Activated gamma-delta T cell treated with Interleukin-2 at 50 U/mL for 16 hours (primary cell): ENCODE data around the gene MID2.
"Not testable (repeated sequence)": the region's sequence is repeated elsewhere in the genome, so short reads cannot be mapped to it uniquely, and the experiment has no call there.

ENCODE experiments used
- DNase-seq: peaks from one replicate; pipeline ENCODE4 v3.0.0-alpha.2; 2020

The MID2 gene

DNA sequence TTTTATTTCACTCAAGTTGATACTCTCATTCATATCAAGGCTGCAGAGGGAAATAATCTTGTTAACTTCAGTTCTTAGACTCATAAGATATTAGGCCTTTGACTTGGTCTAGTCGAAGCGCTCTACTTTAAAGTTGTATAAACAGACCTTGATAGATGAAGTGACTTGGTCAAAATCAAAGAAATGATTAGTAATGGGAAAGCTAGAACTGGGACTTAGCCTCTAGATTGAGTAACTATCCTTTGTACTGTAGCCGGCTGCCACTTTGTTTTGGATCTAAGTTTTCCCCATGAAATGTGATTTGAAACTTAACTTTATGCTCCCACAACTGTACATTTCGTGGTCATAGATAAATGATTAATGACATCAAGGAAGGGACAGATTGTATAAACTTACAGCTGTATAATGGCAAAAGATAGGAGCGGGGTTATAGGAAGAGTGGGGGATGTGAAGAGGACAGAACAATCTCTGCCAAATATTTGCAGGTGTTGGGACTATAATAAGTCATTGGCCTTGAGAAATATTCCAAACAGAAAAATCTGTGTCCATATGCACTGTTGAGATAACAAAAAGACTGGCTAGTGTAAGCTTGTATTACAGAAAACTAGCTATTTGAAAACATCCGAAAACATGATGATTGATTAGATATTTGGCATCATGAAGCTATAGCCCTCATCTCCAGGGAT, 17.2 kb downstream of the MID2 start:
- no peak for DNase-seq

DNA sequence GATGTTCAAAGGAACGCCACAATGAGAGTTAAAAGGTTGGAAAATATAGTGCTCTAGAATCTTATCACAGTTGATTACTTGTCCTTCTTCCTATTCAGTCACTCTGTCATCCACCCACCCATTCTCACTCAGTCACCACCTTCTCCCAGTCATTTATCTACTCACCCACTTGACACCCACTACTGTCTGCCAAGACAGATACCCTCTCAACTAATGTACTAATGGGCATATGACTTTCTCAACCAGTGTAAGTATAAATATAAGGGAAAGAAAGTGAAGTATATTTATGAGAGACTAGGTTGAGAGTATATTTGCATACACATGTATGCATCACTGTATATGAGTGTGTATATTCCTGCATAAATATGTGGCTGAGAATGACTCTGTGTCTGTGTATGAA, 20.0 kb downstream of the MID2 start:
- DNase-seq: no peak

DNA sequence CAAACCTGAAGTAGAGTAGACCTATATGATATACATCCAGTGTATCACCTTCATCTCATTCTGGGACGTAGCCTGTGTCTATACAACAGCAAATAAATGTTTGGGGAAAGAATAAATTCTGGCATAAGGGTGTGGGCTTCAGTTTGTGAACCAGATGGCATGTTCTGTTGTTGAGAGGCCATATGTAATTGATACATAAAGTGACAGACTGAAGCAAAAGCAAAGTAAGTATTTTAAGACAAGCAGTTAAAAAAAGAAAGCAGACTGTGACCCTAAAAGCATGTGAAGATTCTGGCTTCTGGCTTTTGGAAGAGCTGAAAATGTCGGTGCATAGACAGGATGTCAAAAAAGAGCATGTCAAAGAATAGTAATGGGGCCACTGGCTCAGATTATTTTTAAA, 22.9 kb downstream of the MID2 start:
- no peak for DNase-seq

DNA sequence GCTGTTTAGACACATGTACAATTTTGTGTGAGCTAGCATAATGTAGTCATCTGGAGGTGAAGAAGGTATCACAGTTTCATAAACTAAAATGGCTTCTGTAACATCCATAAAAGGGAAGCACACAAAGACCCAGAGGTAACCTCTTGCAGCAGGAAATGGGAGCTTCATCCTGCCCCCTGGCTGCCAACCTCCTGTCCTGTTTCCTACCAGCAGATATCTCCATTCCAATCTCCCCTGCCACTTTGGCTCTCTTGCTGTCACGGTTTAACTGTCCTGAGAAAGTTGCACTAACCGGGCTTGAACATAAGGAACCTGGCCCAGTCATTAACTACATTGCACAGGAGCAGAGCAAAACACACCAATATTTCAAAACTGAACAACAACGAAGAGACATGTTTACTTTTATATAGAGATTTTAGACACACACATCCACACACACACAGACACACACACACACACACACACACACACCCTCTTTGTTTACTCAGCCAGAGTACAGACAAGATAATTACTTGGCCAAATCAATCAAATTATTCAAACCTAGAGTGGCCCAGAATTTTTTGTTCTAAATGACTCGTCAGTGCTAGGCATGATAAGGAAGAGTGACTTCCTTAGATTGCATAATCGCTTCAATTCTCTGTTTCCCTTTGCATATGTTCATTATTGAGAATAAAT, 24.2 kb downstream of the MID2 start:
- no peak for DNase-seq

DNA sequence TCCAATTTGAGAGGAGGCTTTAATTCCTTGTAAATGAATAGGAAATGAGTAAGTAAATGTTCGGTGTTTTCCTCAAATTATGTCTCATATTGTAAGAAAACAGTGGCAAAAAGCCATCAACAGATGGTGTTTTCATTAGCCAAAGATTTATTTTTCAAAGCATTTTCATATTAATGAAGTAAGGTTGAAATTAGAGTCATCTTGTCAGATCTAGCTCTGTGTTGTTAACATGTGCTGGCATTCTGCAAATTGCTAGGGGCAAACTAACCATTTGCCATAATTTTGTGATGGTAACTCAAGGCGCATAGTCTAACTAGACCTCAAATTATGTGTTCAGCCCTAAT, 24.7 kb downstream of the MID2 start:
- no peak for DNase-seq

DNA sequence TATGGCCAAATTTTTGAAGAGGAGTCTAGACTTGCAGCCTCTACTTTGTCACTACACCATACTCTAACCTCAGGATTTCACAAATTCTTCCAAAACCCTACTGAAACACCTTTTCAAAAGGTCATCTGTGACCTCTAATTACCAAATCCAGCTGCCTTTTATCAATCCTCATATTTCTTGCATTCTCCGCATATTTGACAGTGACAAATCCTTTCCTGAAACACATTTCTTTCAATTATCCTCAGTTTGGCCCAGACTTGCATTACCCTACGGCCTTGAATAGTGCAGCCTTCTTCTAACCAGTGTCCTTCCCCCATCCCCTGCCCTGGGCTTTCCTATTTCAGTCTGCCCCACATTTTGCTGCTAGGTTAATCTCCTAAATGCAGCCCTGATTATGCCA, 25.5 kb downstream of the MID2 start:
- DNase-seq: no peak

DNA sequence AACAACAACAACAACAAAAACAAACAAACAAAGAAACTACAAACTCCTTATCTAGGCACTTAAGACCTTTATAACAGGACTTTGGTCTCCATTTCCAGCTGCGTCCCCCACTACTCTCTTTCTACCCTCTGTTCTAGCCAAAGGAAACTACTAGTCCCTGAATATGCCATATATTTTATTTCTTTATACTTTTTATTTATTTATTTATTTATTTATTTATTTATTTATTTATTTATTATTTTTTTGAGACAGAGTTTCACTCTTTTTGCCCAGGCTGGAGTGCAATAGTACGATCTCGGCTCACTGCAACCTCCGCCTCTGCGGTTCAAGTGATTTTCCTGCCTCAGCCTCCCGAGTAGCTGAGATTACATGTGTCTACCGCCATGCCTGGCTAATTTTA, 26.0 kb downstream of the MID2 start:
- DNase-seq: not testable (repeated sequence)

DNA sequence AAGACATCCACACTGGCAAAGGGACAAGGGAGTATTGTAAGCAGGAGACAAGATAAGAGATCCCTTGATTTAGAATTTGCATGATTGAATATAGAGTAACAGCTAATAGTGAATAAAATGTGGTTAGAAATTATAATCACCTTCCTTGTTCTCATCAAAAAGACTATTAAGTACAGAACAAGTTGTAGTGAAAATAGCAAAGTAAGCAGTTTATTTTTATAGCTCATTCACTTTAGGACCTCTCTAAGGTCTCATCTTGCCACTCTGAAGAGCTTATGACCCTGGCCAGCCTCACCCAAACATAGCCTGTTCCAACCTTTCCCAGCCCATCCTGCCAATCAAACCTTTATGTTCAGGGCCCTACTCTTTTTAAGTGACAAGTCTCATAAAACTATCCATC, 30.6 kb downstream of the MID2 start:
- no peak for DNase-seq

DNA sequence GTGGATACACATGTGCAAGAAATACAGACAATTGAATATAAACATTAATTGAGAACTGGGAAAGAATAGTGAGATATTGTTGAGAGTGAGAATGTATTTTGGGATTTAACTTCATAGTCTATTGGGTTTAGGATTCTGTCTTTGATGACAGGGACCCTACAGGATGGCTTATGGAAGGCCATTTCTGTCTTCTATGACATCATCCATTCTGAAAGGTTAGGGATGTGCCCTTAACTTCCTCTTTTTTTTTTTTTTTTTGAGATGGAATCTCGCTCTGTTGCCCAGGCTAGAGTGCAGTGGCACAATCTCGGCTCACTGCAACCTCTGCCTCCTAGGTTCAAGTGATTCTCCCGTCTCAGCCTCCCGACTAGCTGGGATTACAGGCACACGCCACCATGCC, 31.4 kb downstream of the MID2 start:
- not testable (repeated sequence) for DNase-seq

DNA sequence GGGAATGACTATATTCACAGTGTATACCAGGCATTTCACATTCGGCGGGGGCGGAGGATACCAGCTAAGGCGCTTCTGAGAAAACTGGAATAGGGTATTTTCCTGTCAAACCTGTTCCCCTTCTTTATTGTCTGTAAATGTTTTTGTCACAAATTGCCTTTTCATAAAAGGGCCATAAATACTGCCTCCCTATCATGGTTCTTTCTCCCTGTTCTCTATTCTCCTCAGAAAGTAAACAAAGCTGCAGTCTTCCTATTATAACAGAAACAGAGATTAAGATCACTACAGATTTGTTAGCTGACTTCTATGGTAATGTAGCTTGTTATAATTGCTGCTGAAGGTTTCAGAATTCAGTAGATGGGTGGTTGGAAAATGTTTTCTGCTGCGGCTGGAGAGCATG, 32.2 kb downstream of the MID2 start:
- DNase-seq: no peak

DNA sequence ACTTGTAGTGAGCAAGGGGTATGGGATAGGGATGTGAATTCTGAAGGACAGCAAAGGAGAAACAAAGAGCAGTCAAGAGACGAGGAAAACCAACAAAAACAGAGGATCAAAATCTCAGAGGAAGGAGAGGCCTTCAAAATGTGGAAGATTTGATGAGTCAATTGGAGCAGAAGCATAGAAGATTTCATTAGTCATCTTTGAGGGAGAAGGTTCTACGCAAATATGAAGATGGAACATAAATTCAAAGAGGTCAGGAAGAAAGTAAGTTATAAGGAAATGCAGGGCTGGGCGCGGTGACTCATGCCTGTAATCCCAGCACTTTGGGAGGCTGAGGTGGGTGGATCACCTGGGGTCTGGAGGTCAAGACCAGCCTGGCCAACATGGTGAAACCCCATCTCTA, 35.4 kb downstream of the MID2 start:
- no peak for DNase-seq

DNA sequence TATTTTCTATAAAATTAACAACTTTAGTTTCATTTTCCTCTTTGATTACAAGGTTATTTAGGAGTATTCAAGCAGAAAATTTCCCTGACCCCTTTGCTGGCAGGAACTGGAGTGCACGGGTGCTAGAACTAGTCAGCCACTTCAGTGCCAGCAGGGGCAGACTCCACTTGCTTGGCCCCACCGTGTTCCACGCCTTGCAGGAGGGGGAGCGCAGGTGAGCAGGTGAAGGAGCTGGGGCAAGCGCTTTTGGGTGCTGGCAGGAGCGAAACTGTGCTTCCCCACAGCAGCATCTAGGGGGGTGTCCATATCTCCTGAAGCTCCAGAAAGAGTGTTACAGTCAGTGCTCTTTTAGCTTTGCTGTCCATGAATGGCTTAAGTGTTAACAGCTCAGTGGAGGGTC, 45.5 kb downstream of the MID2 start:
- no peak for DNase-seq

DNA sequence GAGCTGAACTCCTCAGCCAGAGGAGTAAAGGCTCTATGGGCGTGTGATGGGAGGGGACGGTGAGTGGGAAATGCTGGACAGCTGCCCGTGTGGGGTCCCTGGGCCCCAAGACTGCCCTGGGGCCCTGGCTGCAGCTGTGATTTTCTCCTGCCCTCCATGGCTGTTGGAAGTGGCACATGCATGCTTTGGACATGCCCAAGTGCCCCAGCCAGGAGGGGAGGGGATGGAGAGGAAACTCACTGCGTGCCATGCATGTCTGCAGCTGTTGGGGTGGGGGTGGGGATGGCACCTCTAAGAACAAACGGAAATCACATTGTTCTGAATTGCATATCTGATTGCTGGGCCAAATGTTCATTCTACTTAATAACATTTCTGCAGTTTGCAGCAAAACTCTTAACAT, 52.4 kb downstream of the MID2 start:
- DNase-seq: no peak

DNA sequence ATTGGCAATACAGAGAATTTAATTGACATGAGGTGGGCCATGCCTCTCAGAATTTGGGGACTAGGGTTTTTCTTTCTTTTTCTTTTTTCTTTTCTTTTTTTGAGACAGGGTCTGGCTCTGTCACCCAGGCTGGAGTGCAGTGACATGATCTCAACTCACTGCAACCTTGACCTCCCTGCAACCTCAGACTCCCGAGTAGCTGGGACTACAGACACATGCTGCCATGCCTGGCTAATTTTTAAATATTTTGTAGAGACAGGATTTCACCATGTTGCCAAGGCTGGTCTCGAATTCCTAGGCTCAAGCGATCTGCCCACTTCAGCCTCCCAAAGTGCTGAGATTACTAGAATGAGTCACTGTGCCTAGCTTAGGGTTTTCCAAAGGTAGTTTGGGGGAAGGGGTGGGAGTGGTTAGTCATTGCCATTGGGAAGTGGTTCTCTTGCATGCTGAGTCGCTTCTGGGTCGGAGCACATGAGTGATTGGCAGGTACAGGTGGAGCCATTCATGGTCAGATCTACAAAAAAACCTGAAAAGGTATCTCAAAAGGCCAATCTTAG, 54.5 kb downstream of the MID2 start:
- no peak for DNase-seq

DNA sequence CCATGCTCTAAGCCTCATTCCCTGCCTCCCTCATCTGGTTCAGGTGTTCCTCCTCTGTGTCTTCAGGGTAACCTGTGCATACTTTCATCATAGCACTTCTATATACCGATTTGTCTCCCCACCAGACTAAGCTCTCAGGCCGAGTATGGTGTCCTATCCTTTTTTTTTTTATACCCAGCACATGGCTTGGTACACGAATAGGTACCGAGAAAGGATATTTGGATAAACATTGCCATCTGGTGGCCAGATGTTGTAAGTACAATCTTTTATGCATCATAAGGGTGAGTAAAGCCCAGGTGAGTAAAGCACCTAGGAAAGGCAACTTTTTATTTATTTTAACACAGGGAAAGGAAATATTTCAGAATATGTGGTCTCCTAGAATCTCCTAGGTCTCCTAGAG, 68.4 kb downstream of the MID2 start:
- DNase-seq: peak; percentile 8

DNA sequence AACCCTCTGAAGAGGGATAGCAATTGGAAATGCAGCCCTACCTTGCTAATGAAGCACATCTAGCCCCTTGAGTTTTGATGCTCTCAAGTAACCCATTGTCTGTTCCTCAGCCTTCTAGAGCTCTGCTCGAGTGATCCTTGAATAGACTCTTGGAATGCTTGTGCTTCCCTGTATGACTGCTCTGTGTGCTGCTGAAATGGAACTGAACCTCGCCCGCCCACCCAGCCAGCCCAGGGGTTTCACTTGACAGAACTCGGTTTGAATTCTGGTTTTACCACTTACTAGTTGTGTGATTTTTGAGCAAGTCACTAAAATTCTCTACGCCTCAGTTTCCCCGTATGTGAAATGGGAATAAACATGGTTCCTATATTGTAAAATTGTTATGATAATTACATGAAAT, 77.1 kb downstream of the MID2 start:
- no peak for DNase-seq

DNA sequence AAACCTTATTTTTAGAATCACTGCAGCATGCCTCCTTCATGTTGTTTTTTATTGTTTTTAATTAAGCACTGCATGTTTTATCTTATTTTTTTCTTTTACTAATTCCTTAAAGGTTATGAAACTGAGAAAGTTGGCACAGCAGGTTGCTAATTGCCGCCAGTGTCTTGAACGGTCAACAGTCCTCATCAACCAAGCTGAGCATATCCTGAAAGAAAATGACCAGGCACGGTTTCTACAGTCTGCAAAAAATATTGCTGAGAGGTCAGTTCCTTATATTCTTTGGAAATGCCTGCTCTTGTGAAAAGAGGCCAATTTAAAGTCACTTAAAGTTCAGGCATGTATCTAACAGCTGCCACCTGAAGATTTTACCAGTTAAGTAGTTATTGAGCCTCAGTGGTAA, 79.7 kb downstream of the MID2 start:
- no peak for DNase-seq

DNA sequence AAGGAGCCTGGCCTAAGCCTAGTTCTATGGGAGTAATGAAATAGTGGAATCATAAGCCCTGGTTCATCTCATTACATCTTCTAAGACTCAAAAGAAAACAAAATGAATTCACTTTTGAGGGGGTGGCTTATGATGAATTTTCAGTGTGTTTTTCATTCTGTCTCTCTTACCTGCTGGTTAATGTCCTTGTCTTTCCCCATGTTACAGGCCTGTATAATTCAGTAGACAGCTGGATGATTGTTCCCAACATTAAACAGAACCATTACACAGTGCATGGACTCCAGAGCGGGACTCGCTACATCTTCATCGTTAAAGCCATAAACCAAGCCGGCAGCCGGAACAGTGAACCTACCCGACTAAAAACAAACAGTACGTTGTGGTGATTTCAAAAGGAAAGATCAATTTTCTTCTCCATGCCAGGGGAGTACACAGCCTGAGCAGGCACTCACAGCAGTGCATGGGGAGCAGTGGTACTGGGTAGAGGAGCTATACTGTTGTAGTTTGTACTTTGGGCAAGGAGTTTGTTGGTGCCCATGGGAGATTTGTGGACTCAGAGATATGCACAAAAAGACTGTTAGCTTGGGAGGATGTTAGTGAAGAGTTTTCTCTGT, 98.6 kb downstream of the MID2 start:
- no peak for DNase-seq

DNA sequence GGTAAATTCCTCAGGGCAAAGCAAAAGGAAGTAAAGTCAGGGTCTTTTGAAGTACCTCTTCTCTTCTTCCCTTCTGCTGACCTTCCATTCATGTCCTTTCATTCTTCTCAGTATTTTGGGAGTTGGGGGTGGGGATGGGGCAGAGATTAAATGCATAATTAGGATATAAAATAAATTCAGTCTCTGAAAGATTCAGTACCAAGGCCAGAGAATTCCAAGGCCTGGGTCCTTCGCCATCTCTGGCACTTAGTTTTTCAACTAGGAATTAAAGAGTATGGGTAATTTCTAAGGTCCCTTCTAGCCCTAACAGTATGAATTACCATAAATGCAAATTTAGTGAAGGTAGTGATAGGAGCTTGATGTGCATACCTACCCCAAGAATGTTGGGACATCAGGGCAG, 108.6 kb downstream of the MID2 start:
- no peak for DNase-seq

DNA sequence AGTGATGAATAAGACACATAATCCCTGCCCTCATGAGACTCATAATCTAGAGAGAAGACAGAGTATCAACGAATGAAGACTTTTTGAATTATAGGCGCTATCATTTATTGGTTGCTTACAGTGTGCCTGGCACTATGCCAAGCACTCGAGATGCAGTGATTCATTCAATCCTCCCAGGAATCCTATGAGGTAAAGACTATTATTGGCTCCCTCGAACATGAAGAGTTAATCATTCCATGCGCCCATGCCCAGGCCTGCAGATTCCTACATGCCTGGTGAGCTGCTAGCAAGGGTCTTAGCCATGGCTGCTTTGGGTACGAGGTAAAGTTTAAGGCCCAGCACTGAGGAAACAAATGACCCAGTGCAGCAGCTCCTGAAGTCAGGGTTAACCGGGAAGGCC, 109.5 kb downstream of the MID2 start:
- DNase-seq: no peak

DNA sequence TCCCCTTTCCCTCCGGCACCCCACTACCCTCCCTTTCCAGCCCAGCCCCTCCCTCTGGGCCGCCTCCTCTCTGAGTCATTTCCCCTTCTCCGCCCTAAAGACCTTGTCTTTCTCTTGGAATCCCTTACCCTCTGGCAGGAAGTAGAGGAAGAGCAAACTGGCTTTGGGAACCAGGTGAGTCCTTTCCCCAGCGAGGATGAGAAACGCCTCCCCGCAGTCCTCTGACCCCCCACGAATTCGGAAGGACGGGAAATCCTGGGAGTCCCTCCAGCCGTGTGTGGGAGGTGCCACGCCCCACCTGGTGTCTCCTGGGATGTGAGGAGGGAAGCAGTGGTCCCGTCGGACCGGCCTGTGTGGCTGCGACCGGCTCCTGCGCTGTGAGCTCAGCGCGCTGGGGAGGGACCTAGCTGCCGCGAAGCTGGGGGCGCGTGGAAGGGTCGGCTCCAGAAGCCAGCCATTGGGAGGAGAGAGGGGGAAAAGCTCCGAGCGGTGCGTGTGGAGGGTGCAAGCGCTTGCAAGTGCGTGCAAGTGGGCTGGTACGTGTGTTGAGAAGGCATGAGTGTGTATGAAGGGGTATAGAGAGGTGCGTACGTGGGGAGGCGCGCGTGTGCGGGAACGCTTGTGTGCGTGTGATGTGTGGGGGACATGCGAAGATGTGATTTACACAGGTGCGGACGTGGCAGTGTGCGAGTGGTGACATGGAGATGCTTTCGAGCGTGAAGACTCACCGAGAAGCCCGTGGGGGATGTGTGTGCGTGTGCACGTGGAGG, 110.2 kb downstream of the MID2 start:
- DNase-seq: no peak

DNA sequence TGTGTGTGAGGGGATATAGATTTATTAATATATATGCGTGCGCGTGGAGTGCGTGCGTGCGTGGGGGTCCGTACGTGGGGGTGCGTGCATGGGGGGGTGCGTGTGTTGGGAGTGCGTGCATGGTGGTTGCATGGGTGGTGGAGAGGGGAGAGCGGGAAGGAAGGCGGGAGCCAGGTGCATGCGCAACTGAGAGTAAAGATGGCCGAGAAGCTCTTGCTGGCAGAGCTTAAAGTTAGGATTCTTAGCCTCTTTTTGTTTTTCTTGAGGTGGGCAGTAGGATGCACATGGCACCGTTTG, 110.7 kb downstream of the MID2 start:
- no peak for DNase-seq

DNA sequence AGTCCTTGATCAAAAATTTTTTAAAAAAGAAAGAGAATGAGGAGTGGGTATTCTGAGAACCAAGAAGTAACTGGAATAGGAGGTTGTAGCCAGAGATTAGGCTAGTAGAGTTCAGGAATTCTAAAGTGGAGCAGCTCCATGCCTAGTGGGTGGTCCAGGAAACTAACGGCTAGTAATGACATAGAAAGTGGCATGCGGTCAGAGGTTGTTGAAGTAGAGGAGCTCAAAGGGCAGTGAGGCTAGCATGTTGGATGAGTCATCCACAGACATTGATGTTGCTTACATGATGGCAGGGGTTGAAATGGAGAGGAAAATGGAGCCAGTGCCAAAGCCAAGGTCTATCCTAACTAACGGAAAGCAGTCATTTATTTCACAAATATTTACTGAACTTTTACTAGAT, 114.4 kb downstream of the MID2 start:
- DNase-seq: no peak

DNA sequence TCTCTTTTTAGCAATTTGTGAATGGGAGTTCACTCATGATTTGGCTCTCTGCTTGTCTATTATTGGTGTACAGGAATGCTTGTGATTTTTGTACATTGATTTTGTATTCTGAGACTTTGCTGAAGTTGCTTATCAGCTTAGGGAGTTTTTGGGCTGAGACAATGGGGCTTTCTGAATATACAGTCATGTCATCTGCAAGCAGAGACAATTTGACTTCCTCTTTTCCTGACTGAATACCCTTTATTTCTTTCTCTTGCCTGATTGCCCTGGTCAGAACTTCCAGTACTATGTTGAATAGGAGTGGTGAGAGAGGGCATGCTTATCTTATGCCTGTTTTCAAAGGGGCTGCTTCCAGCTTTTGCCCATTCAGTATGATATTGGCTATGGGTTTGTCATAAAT, 129.7 kb downstream of the MID2 start:
- DNase-seq: not testable (repeated sequence)
